ENCODE data around the gene ENDOV.

ENDOV gene

DNA sequence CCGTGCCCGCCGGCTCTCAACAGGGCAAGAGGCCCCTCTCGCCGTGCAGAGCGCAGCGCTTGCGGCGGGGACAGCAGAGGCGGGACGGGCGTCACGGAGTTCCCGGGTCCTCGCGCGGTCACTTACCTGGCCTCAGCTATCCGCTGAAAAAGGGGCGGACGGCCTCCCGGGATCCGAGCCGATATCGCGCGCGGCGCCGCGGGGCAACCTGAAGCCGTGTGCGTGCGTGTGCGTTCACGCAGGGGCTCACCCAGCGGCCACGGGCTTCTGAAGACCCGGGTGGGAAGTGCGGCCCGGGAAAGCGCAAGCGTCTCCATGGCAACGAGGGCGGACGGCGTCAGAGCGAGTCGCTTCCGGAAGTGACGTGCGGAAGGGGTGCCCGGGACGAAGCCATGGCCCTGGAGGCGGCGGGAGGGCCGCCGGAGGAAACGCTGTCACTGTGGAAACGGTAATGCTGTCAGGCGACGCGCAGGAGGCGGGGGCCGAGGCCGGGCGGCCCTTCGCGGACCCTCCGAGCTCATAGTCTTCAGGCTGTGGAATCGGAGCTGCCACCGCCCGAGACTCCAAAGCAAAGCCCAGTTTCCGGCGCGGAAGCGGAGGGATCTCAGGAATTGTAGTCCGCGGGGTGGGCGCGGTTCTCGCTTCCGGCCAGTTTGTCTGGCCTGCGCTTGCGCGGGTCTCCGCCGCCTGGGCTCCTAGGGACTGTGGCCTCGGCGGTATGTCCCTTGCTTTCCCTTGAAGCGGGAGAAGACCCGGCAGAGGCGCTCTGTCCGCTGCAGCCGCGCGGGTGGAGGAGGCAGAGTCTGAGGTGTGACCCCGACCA is at the start of gene ENDOV:
Gene ENDOV (plus strand): TSS at position 365 of the 823 bp plus-strand sequence. CDS start 28 bp downstream, at position 393.
- DNase-seq: no peak

DNA sequence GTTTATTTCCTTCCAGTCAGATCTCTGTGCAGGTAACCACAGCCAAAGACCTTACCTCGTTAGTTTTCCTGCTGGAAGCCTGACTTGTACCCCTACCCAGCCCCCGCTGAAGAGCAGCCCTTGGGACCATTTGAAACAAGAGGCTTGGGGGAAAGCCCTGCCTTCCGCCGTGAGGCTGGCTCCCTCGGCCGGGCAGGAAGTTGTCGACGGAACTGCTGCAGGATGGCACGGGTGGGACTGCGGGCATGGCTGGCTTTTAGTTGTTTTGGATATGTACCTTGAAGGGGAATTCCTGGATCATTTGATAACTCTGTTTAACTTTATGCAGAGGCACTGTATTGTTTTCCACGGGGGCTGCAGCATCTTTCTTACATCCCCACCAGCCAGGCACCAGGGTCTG is 49.0 kb upstream of the ENDOV start:
- no peak for DNase-seq

DNA sequence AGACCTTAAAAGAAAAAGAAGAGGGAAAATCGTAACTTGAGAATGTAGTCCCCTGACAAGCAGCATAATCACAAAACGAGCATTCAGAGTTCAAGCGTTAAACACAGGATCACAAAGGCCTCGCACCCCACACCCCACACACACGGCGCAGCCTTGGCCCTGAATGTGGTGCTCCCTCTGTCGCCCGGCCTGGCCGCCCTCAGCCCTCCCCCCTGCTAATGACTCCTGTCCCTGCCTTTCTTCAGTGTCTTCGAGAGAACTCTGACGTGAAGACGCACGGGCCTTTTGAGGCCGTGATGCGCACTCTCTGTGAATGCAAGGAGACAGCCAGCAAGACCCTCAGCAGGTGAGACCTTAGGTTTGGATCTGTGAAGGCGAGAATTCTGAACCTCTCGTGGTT is 47.5 kb upstream of the ENDOV start:
- no peak for DNase-seq

DNA sequence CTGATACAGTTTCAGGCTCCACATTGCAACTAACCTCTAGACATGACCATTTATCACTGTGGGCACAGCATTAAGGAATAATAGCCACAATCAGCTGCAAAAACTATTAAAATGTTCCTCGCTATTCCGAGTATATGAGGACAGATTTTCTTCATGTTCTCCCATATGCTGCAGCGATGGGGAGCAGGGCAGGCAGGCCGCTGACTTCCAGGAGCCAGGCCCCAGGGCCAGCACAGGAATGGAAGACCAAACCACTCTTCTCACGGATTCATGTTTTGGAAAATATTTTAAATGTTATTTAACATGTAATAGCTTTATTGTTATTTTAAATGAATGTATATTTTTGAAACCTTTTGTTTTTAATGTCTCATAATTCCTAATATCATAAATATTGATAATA is 43.8 kb upstream of the ENDOV start:
- no peak for DNase-seq

DNA sequence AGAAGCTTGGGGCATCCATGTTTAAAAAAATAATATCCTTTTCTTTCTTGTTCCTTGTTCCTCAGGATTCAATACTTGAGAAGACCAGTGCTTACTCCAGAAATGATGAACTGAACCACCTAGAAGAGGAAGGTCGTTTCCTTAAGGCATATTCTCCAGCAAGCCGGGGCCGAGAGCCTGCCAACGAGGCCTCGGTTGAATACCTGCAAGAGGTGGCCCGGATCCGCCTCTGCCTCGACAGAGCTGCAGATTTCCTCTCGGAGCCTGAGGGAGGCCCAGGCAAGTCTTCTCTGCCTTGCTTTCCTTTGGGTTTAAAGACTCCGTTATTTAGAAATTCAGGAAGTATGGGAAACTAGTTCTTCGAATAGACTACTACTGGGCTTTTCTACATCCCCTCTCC is 42.5 kb upstream of the ENDOV start:
- DNase-seq: no peak

DNA sequence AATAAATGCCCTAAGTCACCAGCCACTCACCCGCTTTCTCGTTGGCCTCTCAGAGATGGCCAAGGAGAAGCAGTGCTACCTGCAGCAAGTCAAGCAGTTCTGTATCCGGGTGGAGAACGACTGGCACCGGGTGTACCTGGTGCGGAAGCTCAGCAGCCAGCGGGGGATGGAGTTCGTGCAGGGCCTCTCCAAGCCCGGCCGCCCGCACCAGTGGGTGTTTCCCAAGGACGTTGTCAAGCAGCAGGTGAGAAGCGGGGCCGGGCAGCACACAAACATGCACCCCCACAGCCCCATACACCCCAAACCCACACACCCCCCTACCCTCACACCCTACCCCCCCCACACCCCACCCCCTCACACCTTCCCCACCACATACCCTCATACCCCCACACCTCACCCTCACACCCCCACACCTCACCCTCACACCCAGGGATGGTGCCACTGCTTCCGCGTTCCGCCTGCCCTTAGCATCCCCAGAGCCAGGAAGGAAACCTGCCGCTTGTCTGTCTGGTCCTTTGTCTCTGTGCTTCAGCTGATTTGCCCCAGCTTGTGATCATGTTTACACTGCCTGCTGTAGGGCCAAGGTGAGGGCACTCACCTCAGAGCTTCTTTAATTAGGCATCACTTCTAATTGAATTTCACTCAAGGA is 41.9 kb upstream of the ENDOV start:
- no peak for DNase-seq

DNA sequence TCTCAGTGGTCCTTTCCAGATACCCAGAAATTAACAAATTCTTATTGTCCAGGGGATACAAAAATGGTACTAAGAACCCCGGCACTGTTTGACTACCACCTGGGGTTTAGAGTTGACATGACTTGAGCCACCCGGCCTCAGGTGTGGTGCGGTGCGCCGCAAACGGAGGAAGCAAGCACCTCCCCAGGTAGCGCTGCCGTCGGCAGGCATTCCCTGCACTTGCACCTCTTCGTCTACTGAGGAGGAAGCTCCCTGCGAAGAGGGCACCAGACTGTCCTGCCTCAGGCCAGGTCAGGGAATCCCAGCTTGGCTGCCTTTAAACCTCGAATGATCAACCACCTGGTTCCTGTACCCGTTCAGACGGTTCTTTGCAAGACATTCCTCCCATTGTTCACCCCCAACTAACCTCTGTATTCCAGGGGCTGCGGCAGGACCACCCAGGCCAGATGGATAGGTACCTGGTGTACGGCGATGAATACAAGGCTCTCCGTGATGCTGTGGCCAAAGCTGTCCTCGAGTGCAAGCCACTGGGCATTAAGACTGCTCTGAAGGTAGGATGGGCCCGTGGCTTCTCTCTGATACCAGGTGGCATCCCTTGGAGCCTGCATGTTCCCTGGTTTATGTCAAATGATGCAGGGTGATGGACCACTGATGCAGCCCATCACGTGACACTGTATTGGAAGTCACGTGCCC is 40.8 kb upstream of the ENDOV start:
- no peak for DNase-seq

DNA sequence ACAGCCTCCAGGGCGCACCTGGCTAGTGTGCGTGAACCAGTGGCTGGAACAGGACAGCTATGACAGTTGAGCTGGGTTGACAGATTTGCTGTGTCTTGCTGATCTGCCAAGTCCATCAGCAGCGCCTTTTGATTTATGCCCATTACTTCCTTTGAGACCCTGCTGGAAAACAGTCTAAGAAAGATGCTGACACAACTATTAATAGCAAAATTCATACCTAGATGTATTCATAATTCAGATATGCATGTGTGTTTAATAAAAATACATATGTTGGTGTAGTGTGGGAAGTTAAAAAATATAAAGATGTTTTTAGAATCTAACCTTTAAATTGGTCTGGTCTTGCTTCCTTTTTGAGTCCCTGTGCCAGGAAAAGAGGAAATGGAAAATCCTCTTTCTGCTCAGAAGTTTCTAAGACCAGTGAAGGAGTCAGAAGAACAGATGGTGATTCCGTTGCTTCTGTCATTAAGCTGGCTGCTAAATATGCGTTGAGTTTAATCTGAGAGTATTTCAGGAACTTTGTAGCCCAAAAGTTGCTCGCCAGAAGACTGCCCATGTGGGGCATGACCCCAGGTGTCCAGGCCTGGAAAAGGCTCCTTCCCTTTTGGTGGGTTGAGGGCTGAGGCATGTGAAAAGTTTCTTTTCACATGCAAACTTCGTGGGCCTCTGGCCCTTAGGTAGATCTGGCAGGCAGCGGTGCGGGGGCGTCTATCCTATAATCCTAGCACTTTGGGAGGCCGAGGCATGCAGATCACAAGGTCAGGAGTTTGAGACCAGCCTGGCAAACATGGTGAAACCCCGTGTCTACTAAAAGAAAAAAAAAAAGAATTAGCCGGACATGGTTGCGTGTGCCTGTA is 40.0 kb upstream of the ENDOV start:
- DNase-seq: no peak

DNA sequence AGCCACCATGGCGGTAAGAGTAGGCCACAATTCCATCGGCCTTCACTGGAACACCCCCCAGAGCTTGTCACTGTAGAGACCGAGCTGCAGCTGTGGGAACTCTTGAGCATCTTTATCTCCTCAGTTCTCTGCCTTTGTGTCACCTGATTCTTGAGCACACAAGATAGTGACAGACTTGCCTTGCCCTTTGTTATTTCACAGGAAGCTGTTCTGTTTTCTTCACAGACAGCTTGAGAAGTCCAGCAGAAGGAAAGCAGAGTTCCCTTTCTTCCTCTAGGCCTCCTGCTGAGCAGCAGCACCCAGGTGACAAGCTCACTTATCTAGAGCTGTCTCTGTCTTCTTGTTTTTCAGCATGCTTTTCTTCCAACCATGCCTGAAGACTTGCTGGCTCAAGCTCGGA is 38.4 kb upstream of the ENDOV start:
- no peak for DNase-seq

DNA sequence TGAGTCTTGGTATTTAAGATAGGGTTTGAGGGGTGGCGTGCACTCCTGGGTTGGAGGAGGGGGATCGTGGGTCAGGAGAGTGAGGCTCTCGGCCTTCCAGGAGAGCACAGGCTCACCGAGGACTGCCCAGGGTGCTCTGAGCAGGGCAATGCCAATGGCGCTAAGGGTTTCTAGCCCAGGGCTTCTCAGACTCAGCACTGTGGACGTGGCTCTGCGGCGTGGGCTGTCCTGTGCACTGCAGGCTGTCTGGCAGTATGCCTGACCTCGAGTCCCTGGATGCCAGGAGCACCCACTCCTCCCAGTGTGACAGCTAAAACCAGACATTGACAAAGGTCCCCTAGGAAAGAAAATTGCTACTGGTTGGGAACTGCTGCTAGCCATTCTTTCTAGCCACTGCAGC is 37.2 kb upstream of the ENDOV start:
- DNase-seq: no peak

DNA sequence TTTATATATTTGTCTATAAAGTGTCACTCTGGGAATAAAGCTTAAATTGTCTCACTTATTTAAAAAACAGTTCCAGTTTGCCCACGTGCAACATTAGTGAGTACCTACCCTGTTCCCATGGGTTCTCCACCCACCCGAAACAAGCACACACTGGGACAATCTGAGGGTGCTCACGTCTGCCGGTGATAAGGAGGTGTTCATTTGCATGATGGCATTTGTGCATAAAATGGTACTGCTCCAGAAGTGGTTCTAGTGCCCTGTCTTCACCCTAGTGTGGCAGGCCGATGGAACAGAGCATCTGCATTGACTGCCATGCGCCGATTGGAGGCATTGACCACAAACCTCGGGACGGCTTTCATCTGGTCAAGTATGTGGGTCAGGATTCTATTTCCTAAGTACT is 35.6 kb upstream of the ENDOV start:
- DNase-seq: no peak

DNA sequence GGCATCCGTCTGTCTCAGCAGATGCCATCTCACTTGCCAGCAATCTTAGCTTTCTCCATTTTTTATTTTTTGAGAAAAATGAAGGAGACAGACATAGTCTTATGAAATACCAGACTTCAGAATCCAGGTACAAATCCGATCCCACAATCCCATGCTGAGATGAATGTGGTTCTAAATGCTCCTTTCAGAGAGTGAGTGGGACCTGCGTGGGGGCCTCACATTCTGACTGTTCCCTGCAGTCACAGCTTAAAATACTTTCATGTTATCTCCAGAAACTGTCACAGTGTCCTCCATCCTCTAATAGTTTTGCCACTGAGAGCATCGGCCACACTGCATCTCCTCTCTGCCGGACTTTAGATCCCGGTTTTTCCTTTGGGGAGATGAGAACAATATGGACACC is 34.9 kb upstream of the ENDOV start:
- no peak for DNase-seq

DNA sequence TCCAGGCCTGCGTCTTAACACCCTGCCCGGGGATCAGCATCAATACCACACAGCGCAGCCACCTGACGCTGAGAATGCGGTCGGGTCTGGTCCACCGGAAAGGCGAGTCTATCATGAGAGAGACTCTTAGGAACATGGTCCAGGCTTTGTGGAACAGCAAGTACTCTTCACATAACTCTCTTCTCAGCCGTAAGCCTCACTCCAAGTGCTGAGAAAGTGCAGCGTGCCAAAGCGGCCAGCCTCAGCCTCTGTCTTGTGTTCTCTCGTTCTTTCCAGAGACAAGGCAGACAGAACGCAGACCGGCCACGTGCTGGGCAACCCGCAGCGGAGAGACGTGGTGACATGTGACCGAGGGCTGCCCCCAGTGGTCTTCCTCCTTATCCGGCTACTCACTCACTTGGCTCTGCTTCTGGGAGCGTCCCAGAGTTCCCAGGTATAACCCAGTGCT is 34.4 kb upstream of the ENDOV start:
- no peak for DNase-seq

DNA sequence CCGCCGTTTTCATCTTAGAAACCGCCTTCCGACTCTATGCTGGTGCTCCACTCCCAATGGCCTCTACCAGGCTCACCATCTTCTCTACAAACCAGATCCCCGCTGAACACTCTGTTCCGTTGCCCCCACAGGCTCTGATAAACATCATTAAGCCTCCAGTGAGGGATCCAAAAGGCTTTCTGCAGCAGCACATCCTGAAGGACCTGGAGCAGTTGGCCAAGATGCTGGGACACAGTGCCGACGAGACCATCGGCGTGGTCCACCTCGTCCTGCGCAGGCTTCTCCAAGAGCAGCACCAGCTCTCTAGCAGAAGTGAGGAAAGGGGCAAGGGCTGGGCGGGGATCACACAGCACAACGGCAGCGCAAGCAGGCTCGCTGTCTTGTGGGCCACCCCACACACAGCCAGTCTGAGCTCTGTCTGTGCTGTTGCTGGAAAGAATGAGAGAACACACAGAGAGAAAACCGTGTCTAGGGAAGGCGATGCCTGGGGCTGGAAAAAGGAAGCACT is 33.5 kb upstream of the ENDOV start:
- no peak for DNase-seq

DNA sequence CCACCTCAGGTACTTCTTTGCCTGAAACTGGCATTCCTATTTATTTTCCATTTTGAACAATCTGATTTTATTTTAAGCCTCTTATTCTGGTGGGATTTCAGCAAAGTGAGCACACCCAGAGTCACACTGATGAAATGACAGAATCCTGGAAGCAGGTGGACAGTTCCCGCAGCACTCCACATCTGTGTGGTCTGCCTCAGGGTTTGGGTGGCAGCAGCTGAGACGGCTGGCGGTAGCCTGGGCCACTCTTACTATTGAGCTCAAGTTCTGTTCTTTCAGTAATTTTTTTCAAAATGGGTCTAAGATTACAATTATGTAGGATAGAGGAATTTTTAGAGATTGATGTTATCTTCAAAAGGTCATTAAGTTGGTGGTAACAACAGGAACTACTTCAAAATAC is 32.5 kb upstream of the ENDOV start:
- DNase-seq: no peak

DNA sequence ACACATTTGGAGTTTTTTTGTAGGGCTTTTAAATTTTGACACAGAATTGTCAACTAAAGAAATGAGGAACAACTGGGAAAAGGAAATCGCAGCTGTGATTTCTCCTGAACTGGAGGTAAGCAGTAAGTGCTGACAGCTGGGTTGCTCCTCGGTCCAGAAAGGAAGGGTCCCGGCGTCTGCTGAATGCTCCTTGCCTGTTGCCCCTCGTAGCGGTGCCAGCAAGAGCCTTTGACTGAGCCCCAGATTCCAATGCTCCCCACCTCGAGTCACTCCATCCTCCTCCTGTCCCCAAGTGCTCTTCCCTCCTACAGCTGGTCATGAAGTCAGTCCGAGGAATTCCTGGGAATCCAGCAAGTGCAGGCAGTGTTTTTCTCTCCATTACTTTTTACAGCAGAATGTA is 32.0 kb upstream of the ENDOV start:
- no peak for DNase-seq

DNA sequence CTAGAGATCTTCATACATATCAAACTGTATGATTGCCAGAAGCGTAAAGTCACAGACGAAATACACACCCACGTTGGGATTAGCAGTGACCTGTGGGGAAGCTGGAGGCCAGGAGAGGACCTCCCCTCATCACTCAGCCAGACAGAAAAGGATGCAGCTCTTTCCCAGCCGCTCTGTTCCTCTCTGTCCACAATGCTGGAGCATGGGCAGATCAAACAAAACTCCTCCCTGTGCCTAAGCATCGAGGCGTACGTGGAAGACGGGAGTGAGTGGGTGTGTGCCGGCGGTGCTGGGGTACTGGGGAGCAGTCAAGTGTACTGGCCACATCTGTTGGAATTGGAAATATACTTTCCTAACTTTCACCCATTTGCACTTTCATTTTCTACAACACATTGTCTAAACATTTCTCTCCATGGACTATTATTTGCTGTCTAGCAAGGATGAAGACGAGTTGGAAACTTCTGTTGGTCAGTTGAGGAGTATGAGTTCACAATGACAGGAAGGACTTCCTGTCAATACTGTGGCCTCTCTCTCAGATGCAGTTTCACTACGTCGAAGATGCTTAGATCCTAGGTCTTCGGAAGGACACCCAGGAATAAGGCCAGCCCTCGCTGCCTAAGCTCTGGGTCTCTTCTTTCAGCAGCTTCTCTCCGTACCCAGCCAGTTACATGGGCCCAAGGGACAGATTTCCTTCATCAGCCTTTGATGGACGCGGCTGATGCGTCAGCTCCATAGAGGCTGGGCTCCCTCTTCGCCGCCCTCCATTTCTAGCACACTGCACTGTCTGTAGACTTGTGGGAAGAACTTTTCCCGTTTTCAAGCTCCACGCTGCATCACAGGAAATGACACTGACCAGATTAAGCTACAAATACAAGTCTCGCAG is 30.6 kb upstream of the ENDOV start:
- no peak for DNase-seq

DNA sequence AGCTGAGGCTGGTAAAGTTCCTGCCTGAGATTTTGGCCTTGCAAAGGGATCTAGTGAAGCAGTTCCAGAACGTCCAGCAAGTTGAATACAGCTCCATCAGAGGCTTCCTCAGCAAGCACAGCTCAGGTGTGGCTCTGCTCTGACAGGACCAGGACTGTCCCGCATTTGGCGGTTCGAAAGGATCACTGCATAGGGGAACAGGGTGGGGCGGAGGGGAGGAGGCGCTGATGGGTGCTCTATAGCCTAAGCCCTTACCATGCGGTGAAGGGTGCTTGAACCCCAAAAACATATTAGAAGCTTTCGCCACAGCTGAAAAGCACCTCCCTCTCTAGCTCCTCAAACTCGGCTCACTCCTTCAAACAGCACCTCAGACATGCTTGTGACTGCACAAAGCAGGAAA is 29.9 kb upstream of the ENDOV start:
- no peak for DNase-seq

DNA sequence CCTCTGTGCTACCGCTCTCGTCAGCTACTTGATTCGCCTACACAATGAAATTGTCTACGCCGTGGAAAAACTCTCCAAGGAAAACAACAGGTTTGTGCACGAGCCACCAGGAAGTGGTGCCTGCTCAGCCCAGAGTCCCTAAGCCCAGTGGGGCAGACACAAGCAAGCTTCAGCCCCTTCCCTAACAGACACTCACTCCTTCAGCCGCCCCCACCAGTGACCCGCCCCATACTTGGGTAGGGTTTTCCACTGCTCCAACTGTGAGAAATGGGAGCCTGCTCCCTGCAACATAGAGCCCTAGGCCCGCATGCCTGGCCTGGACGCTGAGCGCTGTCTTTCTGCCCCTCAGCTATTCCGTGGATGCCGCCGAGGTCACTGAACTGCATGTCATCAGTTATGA is 28.6 kb upstream of the ENDOV start:
- no peak for DNase-seq

DNA sequence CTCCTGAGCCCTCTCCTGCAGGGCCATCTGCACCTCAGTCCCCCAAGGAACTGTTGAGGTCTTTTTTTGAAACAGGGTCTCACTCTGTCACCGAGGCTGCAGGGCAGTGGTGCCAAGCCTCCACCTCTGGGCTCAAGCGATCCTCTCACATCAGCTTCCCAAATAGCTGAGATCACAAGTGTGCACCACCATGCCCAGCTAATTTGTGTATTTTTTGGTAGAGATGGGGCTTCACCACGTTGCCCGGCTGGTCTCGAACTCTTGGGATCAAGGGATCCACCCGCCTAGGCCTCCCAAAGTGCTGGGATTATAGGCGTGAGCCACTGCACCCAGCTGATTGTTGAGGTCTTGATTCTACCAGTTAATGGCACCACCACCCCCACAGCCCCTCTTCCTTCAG is 27.9 kb upstream of the ENDOV start:
- no peak for DNase-seq

DNA sequence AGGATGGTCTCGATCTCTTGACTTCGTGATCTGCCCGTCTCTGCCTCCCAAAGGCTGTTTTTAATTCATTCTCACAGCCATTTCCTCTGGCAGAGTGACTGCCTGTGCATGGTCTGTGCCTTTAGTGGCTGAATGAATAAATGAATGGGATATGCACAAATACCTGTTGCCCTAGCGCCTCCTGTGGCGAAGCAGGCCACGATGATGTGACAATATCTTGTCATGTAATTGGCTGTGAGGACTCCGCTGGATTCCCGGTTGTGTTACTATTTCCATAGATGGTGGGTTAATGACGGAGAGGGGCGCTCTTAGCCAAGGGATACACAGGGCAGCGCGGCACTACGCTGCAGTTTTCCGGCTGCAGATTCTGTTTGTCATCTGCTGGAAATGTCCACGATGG is 26.8 kb upstream of the ENDOV start:
- no peak for DNase-seq

DNA sequence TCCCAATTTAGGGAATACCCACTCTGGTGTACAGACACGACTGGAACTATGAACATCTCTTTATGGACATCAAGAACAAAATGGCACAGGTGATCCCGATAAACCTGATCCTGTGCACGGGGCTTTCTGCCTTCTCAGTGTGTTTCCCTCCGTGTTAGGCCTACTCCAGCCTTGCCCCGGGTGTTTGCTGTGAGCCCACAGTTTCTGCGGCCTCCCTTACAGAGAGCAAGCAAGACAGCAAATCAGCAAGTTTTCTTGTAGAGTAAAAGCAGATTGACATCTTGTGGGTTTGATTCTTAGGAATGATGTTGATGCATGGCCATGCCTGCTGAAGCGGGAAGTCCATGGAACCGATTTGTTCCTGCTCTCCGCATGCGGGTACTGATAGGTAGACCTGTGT is 26.4 kb upstream of the ENDOV start:
- no peak for DNase-seq
